Breast epithelium (tissue), 4 donors: ENCODE measurements around the gene GNAZ. TPM values are rescaled to one million over a fixed set of nuclear protein-coding genes. Genes with fewer than 3 reads are reported as not detected.

Experiments used
- DNase-seq, 2 donors: peaks; one replicate each; pipeline ENCODE4 v3.0.0-alpha.2; 2019; ENCODE audit warnings: low spot score in 2 of 2
- H3K27ac ChIP-seq, 2 donors: fragments of 200-600 bp; sonication (generic) in 1 of 2; one replicate each; pipeline ENCODE4 v1.5.1; 2016 to 2019; ENCODE audit warnings: mild to moderate bottlenecking in 1 of 2
- H3K27me3 ChIP-seq, 2 donors: fragments of 200-600 bp; sonication (generic) in 1 of 2; one replicate each; pipeline versions ENCODE4 v1.5.1 to v1.6.0; 2017 to 2019; ENCODE audit warnings: control low read depth in 1 of 2, mild to moderate bottlenecking in 1 of 2
- H3K36me3 ChIP-seq: fragments of 200-600 bp; one replicate; pipeline ENCODE4 v1.5.1; 2019
- H3K4me1 ChIP-seq, 2 donors: fragments of 200-600 bp; sonication (generic); one replicate each; pipeline ENCODE4 v1.5.1; 2016 to 2019; ENCODE audit warnings: control low read depth in 1 of 2
- H3K4me3 ChIP-seq, 3 donors: fragments of 200-600 bp; sonication (generic); 1 replicate in 2 of 3; 2 replicates in 1 of 3; pipeline ENCODE4 v1.5.1; 2016 to 2019; ENCODE audit warnings: mild to moderate bottlenecking in 3 of 3, moderate library complexity in 2 of 3
- H3K9me3 ChIP-seq, 2 donors: fragments of 200-600 bp; sonication (generic) in 1 of 2; one replicate each; pipeline ENCODE4 v1.5.1; 2016 to 2019; ENCODE audit warnings: control low read depth in 1 of 2
- CTCF ChIP-seq, 3 donors: fragments of 450-650 bp; IDR thresholded peaks; one replicate each; pipeline ENCODE4 v1.5.1; 2016 to 2017; ENCODE audit warnings: antibody characterized with exemption in 3 of 3, mild to moderate bottlenecking in 3 of 3, moderate library complexity in 3 of 3
- POLR2A ChIP-seq: fragments of 450-650 bp; IDR thresholded peaks from one replicate; pipeline ENCODE4 v1.6.1; 2016; ENCODE audit warnings: antibody characterized with exemption, mild to moderate bottlenecking, moderate library complexity
- POLR2AphosphoS5 ChIP-seq, 3 donors: sonication (generic); formaldehyde crosslinking; IDR thresholded peaks; one replicate each; pipeline ENCODE4 v1.6.1; 2017; ENCODE audit warnings: antibody characterized with exemption in 3 of 3
- intact Hi-C: fragments of 100-400 bp; cut with DNase I; formaldehyde crosslinking; loops from one replicate; pipeline ENCODE4 v1.15.1; 2023; ENCODE audit warnings: low total_unique reads
- total RNA-seq, 3 donors: library from RNA; depleted of rRNA; stranded (reverse); fragments of >200 nt; gene quantifications; one replicate each; pipeline ENCODE4 v1.1.0, GENCODE V29; 2016

Gene GNAZ
- total RNA-seq, 3 donors from 2014 or later: 5.0 to 15.7 (median 5.3) TPM

- DNase-seq: no peak
- TF ChIP-seq POLR2A: no peak
- no peak for TF ChIP-seq CTCF (IDR thresholded peaks at IDR 0.05)
- no peak for TF ChIP-seq POLR2AphosphoS5 (IDR thresholded peaks at IDR 0.05)
- Histone ChIP-seq H3K4me3 (no peak overlapping the region), H3K27ac (no peak overlapping the region), H3K9me3 (no peaks in the 10 kb centered on the region), H3K4me1 (no peaks in the 10 kb centered on the region), H3K27me3 (no peaks in the 10 kb centered on the region), H3K36me3 (no peaks in the 10 kb centered on the region)
- intact Hi-C loops: no loop called here
Observed at GRCh38 chr22:23159291-23159630, 88.9 kb downstream of the GNAZ start.

- Histone ChIP-seq H3K9me3 (no peaks in the 10 kb centered on the region), H3K27ac (no peak overlapping the region), H3K4me1 (no peaks in the 10 kb centered on the region), H3K36me3 (no peaks in the 10 kb centered on the region), H3K27me3 (no peaks in the 10 kb centered on the region), H3K4me3 (no peak overlapping the region)
- intact Hi-C loops: no loop called here
- no peak for DNase-seq
- no peak for TF ChIP-seq POLR2AphosphoS5 (IDR thresholded peaks at IDR 0.05)
Observed at GRCh38 chr22:23161029-23161428, 90.7 kb downstream of the GNAZ start.

- DNase-seq: no peak
- Histone ChIP-seq H3K9me3 (no peaks in the 10 kb centered on the region), H3K27ac (no peak overlapping the region), H3K4me1 (no peaks in the 10 kb centered on the region), H3K4me3 (no peak overlapping the region), H3K27me3 (no peaks in the 10 kb centered on the region), H3K36me3 (no peaks in the 10 kb centered on the region)
- TF ChIP-seq POLR2A (no peak), CTCF (IDR thresholded peaks at IDR 0.05) (no peak), POLR2AphosphoS5 (IDR thresholded peaks at IDR 0.05) (no peak)
- intact Hi-C loops: no loop called here
Observed at GRCh38 chr22:23161574-23161973, 91.3 kb downstream of the GNAZ start.

GRCh38 chr22:23163665-23164064, 93.3 kb downstream of the GNAZ start:
- Histone ChIP-seq H3K4me1 (no peaks in the 10 kb centered on the region), H3K9me3 (no peaks in the 10 kb centered on the region), H3K27me3 (no peaks in the 10 kb centered on the region), H3K4me3 (no peak overlapping the region), H3K27ac (no peak overlapping the region), H3K36me3 (no peaks in the 10 kb centered on the region)
- intact Hi-C loops: no loop called here
- DNase-seq: peak; percentile 75 to 89
- TF ChIP-seq POLR2A (no peak), CTCF (IDR thresholded peaks at IDR 0.05) (no peak), POLR2AphosphoS5 (IDR thresholded peaks at IDR 0.05) (no peak)

- Histone ChIP-seq H3K9me3 (no peaks in the 10 kb centered on the region), H3K36me3 (no peaks in the 10 kb centered on the region), H3K27ac (no peak overlapping the region), H3K27me3 (no peaks in the 10 kb centered on the region), H3K4me1 (no peaks in the 10 kb centered on the region), H3K4me3 (no peak overlapping the region)
- intact Hi-C loops: no loop called here
- TF ChIP-seq CTCF (IDR thresholded peaks at IDR 0.05) (no peak), POLR2A (no peak), POLR2AphosphoS5 (IDR thresholded peaks at IDR 0.05) (no peak)
- no peak for DNase-seq
Observed at GRCh38 chr22:23164091-23164490, 93.8 kb downstream of the GNAZ start.
